ENCODE results near the gene MID2.

MID2 gene

DNA sequence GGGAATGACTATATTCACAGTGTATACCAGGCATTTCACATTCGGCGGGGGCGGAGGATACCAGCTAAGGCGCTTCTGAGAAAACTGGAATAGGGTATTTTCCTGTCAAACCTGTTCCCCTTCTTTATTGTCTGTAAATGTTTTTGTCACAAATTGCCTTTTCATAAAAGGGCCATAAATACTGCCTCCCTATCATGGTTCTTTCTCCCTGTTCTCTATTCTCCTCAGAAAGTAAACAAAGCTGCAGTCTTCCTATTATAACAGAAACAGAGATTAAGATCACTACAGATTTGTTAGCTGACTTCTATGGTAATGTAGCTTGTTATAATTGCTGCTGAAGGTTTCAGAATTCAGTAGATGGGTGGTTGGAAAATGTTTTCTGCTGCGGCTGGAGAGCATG is 32.2 kb downstream of the MID2 start:
- Histone ChIP-seq H3K4me1 (ENCODE audit: control insufficient read depth in 5 of 5, insufficient read depth in 5 of 5, low read length in 5 of 5) (no peaks in the 10 kb centered on the region), H3K27me3 (ENCODE audit: control insufficient read depth in 5 of 5, insufficient read depth in 4 of 5, low read length in 5 of 5) (peaks cover 0 to 5% (median 0%) of the 10 kb centered on the region in 5 donors), H3K9ac (ENCODE audit: low read length in 5 of 5) (no peak overlapping the region)

GRCh38 chrX:107861056-107861455 is 35.4 kb downstream of the MID2 start:
- Histone ChIP-seq H3K9me3 (ENCODE audit: control insufficient read depth in 5 of 5, low read length in 5 of 5) (no peaks in the 10 kb centered on the region), H3K9ac (ENCODE audit: low read length in 5 of 5) (no peak overlapping the region), H3K4me3 (ENCODE audit: low read depth in 1 of 5, low read length in 5 of 5) (no peak overlapping the region), H3K4me1 (ENCODE audit: control insufficient read depth in 5 of 5, insufficient read depth in 5 of 5, low read length in 5 of 5) (no peaks in the 10 kb centered on the region), H3K36me3 (ENCODE audit: control insufficient read depth in 5 of 5, insufficient read depth in 5 of 5, low read length in 5 of 5) (peaks cover 0 to 4% (median 0%) of the 10 kb centered on the region in 5 donors), H3K27me3 (ENCODE audit: control insufficient read depth in 5 of 5, insufficient read depth in 4 of 5, low read length in 5 of 5) (peaks cover 0 to 8% (median 0%) of the 10 kb centered on the region in 5 donors), H3K27ac (ENCODE audit: low read depth, low read length) (no peak overlapping the region)

More for the DNA sequence above, 32.2 kb downstream of the MID2 start:
- H3K36me3 ChIP-seq (ENCODE audit: control insufficient read depth in 5 of 5, insufficient read depth in 5 of 5, low read length in 5 of 5): peaks cover 0 to 9% (median 0%) of the 10 kb centered on the region in 5 donors
- no peaks in the 10 kb centered on the region for H3K9me3 ChIP-seq (ENCODE audit: control insufficient read depth in 5 of 5, low read length in 5 of 5)
- H3K27ac ChIP-seq (ENCODE audit: low read depth, low read length): no peak overlapping the region
- H3K4me3 ChIP-seq (ENCODE audit: low read depth in 1 of 5, low read length in 5 of 5): no peak overlapping the region

DNA sequence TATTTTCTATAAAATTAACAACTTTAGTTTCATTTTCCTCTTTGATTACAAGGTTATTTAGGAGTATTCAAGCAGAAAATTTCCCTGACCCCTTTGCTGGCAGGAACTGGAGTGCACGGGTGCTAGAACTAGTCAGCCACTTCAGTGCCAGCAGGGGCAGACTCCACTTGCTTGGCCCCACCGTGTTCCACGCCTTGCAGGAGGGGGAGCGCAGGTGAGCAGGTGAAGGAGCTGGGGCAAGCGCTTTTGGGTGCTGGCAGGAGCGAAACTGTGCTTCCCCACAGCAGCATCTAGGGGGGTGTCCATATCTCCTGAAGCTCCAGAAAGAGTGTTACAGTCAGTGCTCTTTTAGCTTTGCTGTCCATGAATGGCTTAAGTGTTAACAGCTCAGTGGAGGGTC is 45.5 kb downstream of the MID2 start:
- Histone ChIP-seq H3K9me3 (ENCODE audit: control insufficient read depth in 5 of 5, low read length in 5 of 5) (peaks cover 0 to 3% (median 0%) of the 10 kb centered on the region in 5 donors), H3K4me1 (ENCODE audit: control insufficient read depth in 5 of 5, insufficient read depth in 5 of 5, low read length in 5 of 5) (no peaks in the 10 kb centered on the region), H3K36me3 (ENCODE audit: control insufficient read depth in 5 of 5, insufficient read depth in 5 of 5, low read length in 5 of 5) (peaks cover 0 to 2% (median 0%) of the 10 kb centered on the region in 5 donors), H3K4me3 (ENCODE audit: low read depth in 1 of 5, low read length in 5 of 5) (no peak overlapping the region), H3K9ac (ENCODE audit: low read length in 5 of 5) (no peak overlapping the region), H3K27me3 (ENCODE audit: control insufficient read depth in 5 of 5, insufficient read depth in 4 of 5, low read length in 5 of 5) (peaks cover 0 to 19% (median 5%) of the 10 kb centered on the region in 5 donors), H3K27ac (ENCODE audit: low read depth, low read length) (no peak overlapping the region)

- peaks cover 0 to 11% (median 0%) of the 10 kb centered on the region in 5 donors for H3K4me1 ChIP-seq (ENCODE audit: control insufficient read depth in 5 of 5, insufficient read depth in 5 of 5, low read length in 5 of 5)
- H3K4me3 ChIP-seq (ENCODE audit: low read depth in 1 of 5, low read length in 5 of 5): no peak overlapping the region
- H3K9ac ChIP-seq (ENCODE audit: low read length in 5 of 5): no peak overlapping the region
- no peaks in the 10 kb centered on the region for H3K9me3 ChIP-seq (ENCODE audit: control insufficient read depth in 5 of 5, low read length in 5 of 5)
- H3K27ac ChIP-seq (ENCODE audit: low read depth, low read length): no peak overlapping the region
- peaks cover 3 to 13% (median 10%) of the 10 kb centered on the region in 5 donors for H3K27me3 ChIP-seq (ENCODE audit: control insufficient read depth in 5 of 5, insufficient read depth in 4 of 5, low read length in 5 of 5)
- H3K36me3 ChIP-seq (ENCODE audit: control insufficient read depth in 5 of 5, insufficient read depth in 5 of 5, low read length in 5 of 5): no peaks in the 10 kb centered on the region
Observed at GRCh38 chrX:107878106-107878505, 52.4 kb downstream of the MID2 start.

- peaks cover 0 to 11% (median 0%) of the 10 kb centered on the region in 5 donors for H3K4me1 ChIP-seq (ENCODE audit: control insufficient read depth in 5 of 5, insufficient read depth in 5 of 5, low read length in 5 of 5)
- no peaks in the 10 kb centered on the region for H3K9me3 ChIP-seq (ENCODE audit: control insufficient read depth in 5 of 5, low read length in 5 of 5)
- H3K9ac ChIP-seq (ENCODE audit: low read length in 5 of 5): no peak overlapping the region
- peaks cover 0 to 10% (median 3%) of the 10 kb centered on the region in 5 donors for H3K27me3 ChIP-seq (ENCODE audit: control insufficient read depth in 5 of 5, insufficient read depth in 4 of 5, low read length in 5 of 5)
- H3K36me3 ChIP-seq (ENCODE audit: control insufficient read depth in 5 of 5, insufficient read depth in 5 of 5, low read length in 5 of 5): no peaks in the 10 kb centered on the region
- no peak overlapping the region for H3K4me3 ChIP-seq (ENCODE audit: low read depth in 1 of 5, low read length in 5 of 5)
- no peak overlapping the region for H3K27ac ChIP-seq (ENCODE audit: low read depth, low read length)
Observed at GRCh38 chrX:107880054-107880610, 54.5 kb downstream of the MID2 start.

DNA sequence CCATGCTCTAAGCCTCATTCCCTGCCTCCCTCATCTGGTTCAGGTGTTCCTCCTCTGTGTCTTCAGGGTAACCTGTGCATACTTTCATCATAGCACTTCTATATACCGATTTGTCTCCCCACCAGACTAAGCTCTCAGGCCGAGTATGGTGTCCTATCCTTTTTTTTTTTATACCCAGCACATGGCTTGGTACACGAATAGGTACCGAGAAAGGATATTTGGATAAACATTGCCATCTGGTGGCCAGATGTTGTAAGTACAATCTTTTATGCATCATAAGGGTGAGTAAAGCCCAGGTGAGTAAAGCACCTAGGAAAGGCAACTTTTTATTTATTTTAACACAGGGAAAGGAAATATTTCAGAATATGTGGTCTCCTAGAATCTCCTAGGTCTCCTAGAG is 68.4 kb downstream of the MID2 start:
- Histone ChIP-seq H3K9ac (ENCODE audit: low read length in 5 of 5) (no peak overlapping the region), H3K27me3 (ENCODE audit: control insufficient read depth in 5 of 5, insufficient read depth in 4 of 5, low read length in 5 of 5) (peaks cover 0 to 12% (median 0%) of the 10 kb centered on the region in 5 donors), H3K36me3 (ENCODE audit: control insufficient read depth in 5 of 5, insufficient read depth in 5 of 5, low read length in 5 of 5) (no peaks in the 10 kb centered on the region), H3K4me1 (ENCODE audit: control insufficient read depth in 5 of 5, insufficient read depth in 5 of 5, low read length in 5 of 5) (no peaks in the 10 kb centered on the region), H3K4me3 (ENCODE audit: low read depth in 1 of 5, low read length in 5 of 5) (no peak overlapping the region), H3K27ac (ENCODE audit: low read depth, low read length) (no peak overlapping the region), H3K9me3 (ENCODE audit: control insufficient read depth in 5 of 5, low read length in 5 of 5) (peaks cover 0 to 3% (median 3%) of the 10 kb centered on the region in 5 donors)

DNA sequence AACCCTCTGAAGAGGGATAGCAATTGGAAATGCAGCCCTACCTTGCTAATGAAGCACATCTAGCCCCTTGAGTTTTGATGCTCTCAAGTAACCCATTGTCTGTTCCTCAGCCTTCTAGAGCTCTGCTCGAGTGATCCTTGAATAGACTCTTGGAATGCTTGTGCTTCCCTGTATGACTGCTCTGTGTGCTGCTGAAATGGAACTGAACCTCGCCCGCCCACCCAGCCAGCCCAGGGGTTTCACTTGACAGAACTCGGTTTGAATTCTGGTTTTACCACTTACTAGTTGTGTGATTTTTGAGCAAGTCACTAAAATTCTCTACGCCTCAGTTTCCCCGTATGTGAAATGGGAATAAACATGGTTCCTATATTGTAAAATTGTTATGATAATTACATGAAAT is 77.1 kb downstream of the MID2 start:
- no peaks in the 10 kb centered on the region for H3K9me3 ChIP-seq (ENCODE audit: control insufficient read depth in 5 of 5, low read length in 5 of 5)
- no peak overlapping the region for H3K27ac ChIP-seq (ENCODE audit: low read depth, low read length)
- H3K27me3 ChIP-seq (ENCODE audit: control insufficient read depth in 5 of 5, insufficient read depth in 4 of 5, low read length in 5 of 5): peaks cover 0 to 6% (median 0%) of the 10 kb centered on the region in 5 donors
- H3K36me3 ChIP-seq (ENCODE audit: control insufficient read depth in 5 of 5, insufficient read depth in 5 of 5, low read length in 5 of 5): peaks cover 0 to 16% (median 13%) of the 10 kb centered on the region in 5 donors
- no peak overlapping the region for H3K9ac ChIP-seq (ENCODE audit: low read length in 5 of 5)
- no peaks in the 10 kb centered on the region for H3K4me1 ChIP-seq (ENCODE audit: control insufficient read depth in 5 of 5, insufficient read depth in 5 of 5, low read length in 5 of 5)
- H3K4me3 ChIP-seq (ENCODE audit: low read depth in 1 of 5, low read length in 5 of 5): no peak overlapping the region

GRCh38 chrX:107905366-107905765 is 79.7 kb downstream of the MID2 start:
- H3K27me3 ChIP-seq (ENCODE audit: control insufficient read depth in 5 of 5, insufficient read depth in 4 of 5, low read length in 5 of 5): peaks cover 0 to 6% (median 0%) of the 10 kb centered on the region in 5 donors
- peaks cover 0 to 16% (median 13%) of the 10 kb centered on the region in 5 donors for H3K36me3 ChIP-seq (ENCODE audit: control insufficient read depth in 5 of 5, insufficient read depth in 5 of 5, low read length in 5 of 5)
- H3K4me3 ChIP-seq (ENCODE audit: low read depth in 1 of 5, low read length in 5 of 5): no peak overlapping the region

DNA sequence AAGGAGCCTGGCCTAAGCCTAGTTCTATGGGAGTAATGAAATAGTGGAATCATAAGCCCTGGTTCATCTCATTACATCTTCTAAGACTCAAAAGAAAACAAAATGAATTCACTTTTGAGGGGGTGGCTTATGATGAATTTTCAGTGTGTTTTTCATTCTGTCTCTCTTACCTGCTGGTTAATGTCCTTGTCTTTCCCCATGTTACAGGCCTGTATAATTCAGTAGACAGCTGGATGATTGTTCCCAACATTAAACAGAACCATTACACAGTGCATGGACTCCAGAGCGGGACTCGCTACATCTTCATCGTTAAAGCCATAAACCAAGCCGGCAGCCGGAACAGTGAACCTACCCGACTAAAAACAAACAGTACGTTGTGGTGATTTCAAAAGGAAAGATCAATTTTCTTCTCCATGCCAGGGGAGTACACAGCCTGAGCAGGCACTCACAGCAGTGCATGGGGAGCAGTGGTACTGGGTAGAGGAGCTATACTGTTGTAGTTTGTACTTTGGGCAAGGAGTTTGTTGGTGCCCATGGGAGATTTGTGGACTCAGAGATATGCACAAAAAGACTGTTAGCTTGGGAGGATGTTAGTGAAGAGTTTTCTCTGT is 98.6 kb downstream of the MID2 start:
- no peaks in the 10 kb centered on the region for H3K9me3 ChIP-seq (ENCODE audit: control insufficient read depth in 5 of 5, low read length in 5 of 5)
- no peak overlapping the region for H3K9ac ChIP-seq (ENCODE audit: low read length in 5 of 5)
- H3K27ac ChIP-seq (ENCODE audit: low read depth, low read length): no peak overlapping the region
- peaks cover 11 to 26% (median 23%) of the 10 kb centered on the region in 5 donors for H3K36me3 ChIP-seq (ENCODE audit: control insufficient read depth in 5 of 5, insufficient read depth in 5 of 5, low read length in 5 of 5)
- H3K4me3 ChIP-seq (ENCODE audit: low read depth in 1 of 5, low read length in 5 of 5): no peak overlapping the region
- peaks cover 0 to 15% (median 3%) of the 10 kb centered on the region in 5 donors for H3K27me3 ChIP-seq (ENCODE audit: control insufficient read depth in 5 of 5, insufficient read depth in 4 of 5, low read length in 5 of 5)
- H3K4me1 ChIP-seq (ENCODE audit: control insufficient read depth in 5 of 5, insufficient read depth in 5 of 5, low read length in 5 of 5): no peaks in the 10 kb centered on the region

More at GRCh38 chrX:107905366-107905765, 79.7 kb downstream of the MID2 start:
- H3K27ac ChIP-seq (ENCODE audit: low read depth, low read length): no peak overlapping the region
- H3K9me3 ChIP-seq (ENCODE audit: control insufficient read depth in 5 of 5, low read length in 5 of 5): no peaks in the 10 kb centered on the region
- no peak overlapping the region for H3K9ac ChIP-seq (ENCODE audit: low read length in 5 of 5)
- H3K4me1 ChIP-seq (ENCODE audit: control insufficient read depth in 5 of 5, insufficient read depth in 5 of 5, low read length in 5 of 5): no peaks in the 10 kb centered on the region

- peaks cover 0 to 10% (median 6%) of the 10 kb centered on the region in 5 donors for H3K4me1 ChIP-seq (ENCODE audit: control insufficient read depth in 5 of 5, insufficient read depth in 5 of 5, low read length in 5 of 5)
- no peak overlapping the region for H3K9ac ChIP-seq (ENCODE audit: low read length in 5 of 5)
- no peak overlapping the region for H3K4me3 ChIP-seq (ENCODE audit: low read depth in 1 of 5, low read length in 5 of 5)
- H3K36me3 ChIP-seq (ENCODE audit: control insufficient read depth in 5 of 5, insufficient read depth in 5 of 5, low read length in 5 of 5): no peaks in the 10 kb centered on the region
- no peak overlapping the region for H3K27ac ChIP-seq (ENCODE audit: low read depth, low read length)
- peaks cover 0 to 15% (median 14%) of the 10 kb centered on the region in 5 donors for H3K27me3 ChIP-seq (ENCODE audit: control insufficient read depth in 5 of 5, insufficient read depth in 4 of 5, low read length in 5 of 5)
- peaks cover 0 to 5% (median 0%) of the 10 kb centered on the region in 5 donors for H3K9me3 ChIP-seq (ENCODE audit: control insufficient read depth in 5 of 5, low read length in 5 of 5)
Observed at GRCh38 chrX:107934262-107934661, 108.6 kb downstream of the MID2 start.
